Endothelial cell of umbilical vein (primary cell): ENCODE results near the gene OLA1. TPM values are rescaled to one million over a fixed set of nuclear protein-coding genes. Genes with fewer than 3 reads are reported as not detected.

Experiments used
- BruUV-seq: library from RNA; stranded (reverse); fragments of 400-500 nt; replicated peaks from 2 replicates; lab custom pipeline; 2021; lab: Mats Ljungman, UMichigan
- CTCF ChIA-PET: fragments of 300-600, 350-600 bp; sonication (Branson Sonifier 250); formaldehyde crosslinking; loops from one replicate; lab custom pipeline; 2021; ENCODE audit warnings: antibody characterized with exemption, inconsistent platforms; lab: Charles Lee
- POLR2A ChIA-PET: fragments of 300-600, 350-600 bp; sonication (Branson Sonifier 250); formaldehyde crosslinking; loops from one replicate; lab custom pipeline; 2021; ENCODE audit warnings: antibody characterized with exemption, inconsistent platforms; lab: Charles Lee
- DNase-seq: peaks from one replicate; pipeline ENCODE4 v3.0.0-alpha.2; 2011; ENCODE audit warnings: low read depth, low spot score
- FAIRE-seq: peaks from 2 replicates; lab custom pipeline; 2011; peaks lifted over from hg19 to GRCh38; lab: Jason Lieb, UNC
- H2AFZ ChIP-seq: 2 replicates; pipeline ENCODE4 v1.6.0; 2012; ENCODE audit warnings: low read depth, low read length, control low read depth, inconsistent platforms
- H3K27ac ChIP-seq: 2 replicates; pipeline ENCODE4 v1.5.1; 2011; ENCODE audit warnings: low read depth, mild to moderate bottlenecking, control low read depth, low read length, moderate library complexity; ENCODE audit not compliant: insufficient read depth
- H3K27me3 ChIP-seq, 2 experiments: 2 replicates each; pipeline versions ENCODE4 v1.6.0 to v1.6.1; 2011; ENCODE audit warnings: low read length in 2 of 2, mixed read lengths in 1 of 2; ENCODE audit not compliant: control insufficient read depth in 2 of 2, insufficient read depth in 2 of 2
- H3K36me3 ChIP-seq, 2 experiments: 2 replicates in 1 of 2; 3 replicates in 1 of 2; pipeline ENCODE4 v1.5.1; 2011; ENCODE audit warnings: low read length in 2 of 2, mild to moderate bottlenecking in 1 of 2, moderate library complexity in 1 of 2; ENCODE audit not compliant: control insufficient read depth in 2 of 2, insufficient read depth in 2 of 2; ENCODE audit errors: extremely low read depth in 1 of 2
- H3K4me1 ChIP-seq: 3 replicates; pipeline ENCODE4 v1.5.1; 2011; ENCODE audit warnings: mild to moderate bottlenecking, low read length; ENCODE audit not compliant: control insufficient read depth, insufficient read depth; ENCODE audit errors: extremely low read depth
- H3K4me2 ChIP-seq: 2 replicates; pipeline ENCODE4 v1.6.1; 2011; ENCODE audit warnings: low read length, control low read depth, mixed read lengths; ENCODE audit not compliant: insufficient read depth
- H3K4me3 ChIP-seq, 3 experiments: fragments of 200-600 bp in 1 of 3; sonication (generic), shearing (Covaris generic) in 1 of 3; replicated peaks in 1 of 3; 2 replicates each; pipeline ENCODE4 v1.5.1; 2011 to 2016; ENCODE audit warnings: control low read depth in 3 of 3, low read length in 3 of 3, mild to moderate bottlenecking in 2 of 3, inconsistent platforms in 1 of 3, low read depth in 1 of 3, moderate library complexity in 1 of 3; ENCODE audit not compliant: insufficient read depth in 1 of 3
- H3K79me2 ChIP-seq: 2 replicates; pipeline ENCODE4 v1.6.0; 2012; ENCODE audit warnings: low read length, inconsistent platforms; ENCODE audit not compliant: control insufficient read depth, insufficient read depth
- H3K9ac ChIP-seq: replicated peaks from 2 replicates; pipeline ENCODE3; 2011; ENCODE audit warnings: low read length, control low read depth; ENCODE audit not compliant: insufficient read depth; ENCODE audit errors: extremely low read depth
- H3K9me1 ChIP-seq: replicated peaks from 3 replicates; pipeline ENCODE4 v1.6.0; 2011; ENCODE audit warnings: mild to moderate bottlenecking, low read length; ENCODE audit not compliant: control insufficient read depth, insufficient read depth; ENCODE audit errors: extremely low read depth
- H3K9me3 ChIP-seq: replicated peaks from 2 replicates; pipeline ENCODE4 v1.5.1; 2012; ENCODE audit warnings: low read length, inconsistent platforms; ENCODE audit not compliant: control insufficient read depth, insufficient read depth
- H4K20me1 ChIP-seq: replicated peaks from 2 replicates; pipeline ENCODE3; 2011; ENCODE audit warnings: mild to moderate bottlenecking, low read length; ENCODE audit not compliant: control insufficient read depth, insufficient read depth; ENCODE audit errors: extremely low read depth
- EZH2 ChIP-seq: IDR thresholded peaks from 2 replicates; pipeline ENCODE4 v1.6.1; 2012; ENCODE audit warnings: borderline replicate concordance, low read depth, mild to moderate bottlenecking, moderate library complexity, low read length, inconsistent platforms; ENCODE audit not compliant: severe bottlenecking
- FOS ChIP-seq: IDR thresholded peaks from 2 replicates; pipeline ENCODE4 v1.6.1; 2011; ENCODE audit warnings: mild to moderate bottlenecking, low read length, moderate library complexity, borderline replicate concordance; ENCODE audit not compliant: insufficient read depth
- MYC ChIP-seq: IDR thresholded peaks from one replicate; pipeline ENCODE4 v1.6.1; 2011; ENCODE audit warnings: mild to moderate bottlenecking, low read depth, low read length
- POLR2AphosphoS5 ChIP-seq: IDR thresholded peaks from 2 replicates; pipeline ENCODE4 v1.6.1; 2012; ENCODE audit warnings: low read depth, mild to moderate bottlenecking, control low read depth, low read length, moderate library complexity; ENCODE audit not compliant: insufficient read depth
- dilution Hi-C: fragments of 300-500 bp; cut with MboI; formaldehyde crosslinking; loops from one replicate; pipeline ENCODE4 v1.15.0; 2019; ENCODE audit warnings: low sequenced_read_pairs; ENCODE audit not compliant: extremely low pct_ligation_motif_present
- intact Hi-C: fragments of 100-400 bp; cut with micrococcal nuclease; formaldehyde crosslinking; loops from one replicate; pipeline ENCODE4 v1.10.0; 2022
- polyA plus RNA-seq, 4 experiments: library from polyadenylated mRNA; depleted of rRNA in 3 of 4; stranded (reverse) in 3 of 4; unstranded in 1 of 4; fragments of >200 nt; gene quantifications; 2 replicates each; pipeline versions ENCODE4 v1.2.1 to v1.2.3, GENCODE V29; 2011 to 2012; ENCODE audit warnings: missing spikeins in 1 of 4
- total RNA-seq: library from RNA; stranded (reverse); gene quantifications from 2 replicates; pipeline ENCODE4 v1.2.3, GENCODE V29; 2021

OLA1 gene
- total and polyA plus RNA-seq, 2 donors (not counting 3 experiments of a cell fraction or from before 2014, with no cell fraction given) = 30.6 to 93.9 TPM

GRCh38 chr2:174153757-174154680 lies 94.3 kb downstream of the OLA1 start:
- FAIRE-seq (no peak), DNase-seq (peak; percentile 52)
- dilution Hi-C loops (no loop called here), intact Hi-C loops (no loop called here)
- Histone ChIP-seq H2AFZ (no peak overlapping the region), H3K36me3 (no peaks in the 10 kb centered on the region), H3K4me1 (peaks cover 17% of the 10 kb centered on the region), H3K9me1 (no peaks in the 10 kb centered on the region), H3K79me2 (peaks cover 24% of the 10 kb centered on the region), H3K9ac (no peak overlapping the region), H3K9me3 (no peaks in the 10 kb centered on the region), H3K27ac (no peak overlapping the region), H3K4me2 (no peak overlapping the region), H4K20me1 (no peaks in the 10 kb centered on the region), H3K4me3 (no peak overlapping the region), H3K27me3 (no peaks in the 10 kb centered on the region)
- TF ChIP-seq FOS (peak; percentile 26), EZH2 (no peak)
- CTCF ChIA-PET = interaction anchor here (1.1 to 2.5 kb wide), 3 partner anchors 15 to 187 kb away, joined by 3 to 7 read pairs (median 5); no protein-coding TSS in a partner anchor
- BruUV-seq = no TSS peak
- POLR2A ChIA-PET = no interaction called here

- H3K27me3 ChIP-seq = no peaks in the 10 kb centered on the region
- intact Hi-C loops (no loop called here), dilution Hi-C loops (no loop called here)
- H3K4me1 ChIP-seq = peaks cover 12% of the 10 kb centered on the region
- H3K9ac ChIP-seq = no peak overlapping the region
- H4K20me1 ChIP-seq = no peaks in the 10 kb centered on the region
- DNase-seq (no peak), FAIRE-seq (no peak)
- no peaks in the 10 kb centered on the region for H3K9me3 ChIP-seq
- no peak overlapping the region for H3K4me2 ChIP-seq
- no peak overlapping the region for H3K4me3 ChIP-seq
- no peaks in the 10 kb centered on the region for H3K9me1 ChIP-seq
- CTCF ChIA-PET = no interaction called here
- H3K27ac ChIP-seq = no peak overlapping the region
- no TSS peak for BruUV-seq
- H2AFZ ChIP-seq = no peak overlapping the region
- H3K79me2 ChIP-seq = peaks cover 27% of the 10 kb centered on the region
- H3K36me3 ChIP-seq = no peaks in the 10 kb centered on the region
- TF ChIP-seq POLR2AphosphoS5 (no peak), EZH2 (no peak), MYC (no peak)
- POLR2A ChIA-PET = no interaction called here
These were observed 98.8 kb downstream of the OLA1 start for GRCh38 chr2:174149530-174149929.
